H1 (cell line): Measurements from ENCODE around the gene BAD.

Experiments
- GTF2F1 ChIP-seq: IDR thresholded peaks from 2 replicates; pipeline ENCODE4 v1.6.1; 2012; ENCODE audit warnings: low read depth, low read length, improper control_type of control experiment, borderline replicate concordance
- USF2 ChIP-seq: IDR thresholded peaks from 2 replicates; pipeline ENCODE4 v1.6.1; 2011; ENCODE audit warnings: low read length, improper control_type of control experiment

- TF ChIP-seq GTF2F1 (no peak), USF2 (no peak)
These were observed 22.0 kb downstream of the BAD start for GRCh38 chr11:64262271-64263002.
